Epithelial cell of proximal tubule (primary cell): ENCODE data around the gene WRAP73. TPM values are rescaled to one million over a fixed set of nuclear protein-coding genes. Genes with fewer than 3 reads are reported as not detected.

Source experiments
- DNase-seq: peaks from one replicate; pipeline ENCODE4 v3.0.0-alpha.2; 2011; ENCODE audit warnings: low read depth
- H3K4me3 ChIP-seq: 2 replicates; pipeline ENCODE4 v1.5.1; 2011; ENCODE audit warnings: low read depth, mild to moderate bottlenecking, low read length
- total RNA-seq: library from RNA; depleted of rRNA; stranded (reverse); fragments of >200 nt; gene quantifications from 2 replicates; pipeline ENCODE4 v1.2.3, GENCODE V29; 2015
- TF ChIP-seq, protein P1 (sequence below): conservative IDR thresholded peaks from 2 replicates; pipeline ENCODE4 v1.5.1; 2012; ENCODE audit warnings: low read depth, mild to moderate bottlenecking, low read length

The WRAP73 gene
- total RNA-seq, 1 donor from 2014 or later: 17.0 TPM

DNA sequence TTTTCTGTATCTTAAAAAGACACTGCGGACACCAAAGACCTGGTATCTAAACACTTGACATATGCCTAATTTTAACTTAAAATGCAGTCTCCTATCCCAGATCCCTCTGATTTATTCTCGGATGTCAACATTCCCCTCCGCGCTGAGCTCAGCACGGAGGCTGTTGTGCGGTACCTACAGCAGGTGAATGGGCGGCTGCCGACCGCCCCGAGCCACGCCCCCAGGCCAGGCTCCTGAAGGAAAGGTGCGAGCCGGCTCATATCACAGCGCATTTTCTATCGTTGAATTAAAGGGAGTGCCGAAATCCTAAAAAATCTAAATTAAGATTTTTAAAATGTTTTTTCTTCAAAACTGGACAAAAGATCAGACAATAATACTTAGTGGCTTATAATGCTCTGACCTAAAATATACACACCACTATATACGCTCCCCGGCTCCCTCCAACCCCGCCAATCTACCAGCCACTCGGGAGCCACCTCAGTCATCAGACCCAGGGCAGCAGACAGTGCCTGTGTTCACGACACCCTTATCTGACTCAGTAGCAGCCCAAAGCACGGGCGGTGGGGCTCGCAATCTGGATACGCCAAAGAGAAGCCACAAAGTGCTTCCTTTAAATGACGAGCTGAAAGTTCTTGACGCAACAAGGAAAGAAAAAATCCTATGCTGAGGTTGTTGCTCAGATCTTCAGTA lies 4.1 kb downstream of the WRAP73 start:
- no peak overlapping the region for H3K4me3 ChIP-seq
- DNase-seq: no peak
- TF ChIP-seq, protein P1, sequence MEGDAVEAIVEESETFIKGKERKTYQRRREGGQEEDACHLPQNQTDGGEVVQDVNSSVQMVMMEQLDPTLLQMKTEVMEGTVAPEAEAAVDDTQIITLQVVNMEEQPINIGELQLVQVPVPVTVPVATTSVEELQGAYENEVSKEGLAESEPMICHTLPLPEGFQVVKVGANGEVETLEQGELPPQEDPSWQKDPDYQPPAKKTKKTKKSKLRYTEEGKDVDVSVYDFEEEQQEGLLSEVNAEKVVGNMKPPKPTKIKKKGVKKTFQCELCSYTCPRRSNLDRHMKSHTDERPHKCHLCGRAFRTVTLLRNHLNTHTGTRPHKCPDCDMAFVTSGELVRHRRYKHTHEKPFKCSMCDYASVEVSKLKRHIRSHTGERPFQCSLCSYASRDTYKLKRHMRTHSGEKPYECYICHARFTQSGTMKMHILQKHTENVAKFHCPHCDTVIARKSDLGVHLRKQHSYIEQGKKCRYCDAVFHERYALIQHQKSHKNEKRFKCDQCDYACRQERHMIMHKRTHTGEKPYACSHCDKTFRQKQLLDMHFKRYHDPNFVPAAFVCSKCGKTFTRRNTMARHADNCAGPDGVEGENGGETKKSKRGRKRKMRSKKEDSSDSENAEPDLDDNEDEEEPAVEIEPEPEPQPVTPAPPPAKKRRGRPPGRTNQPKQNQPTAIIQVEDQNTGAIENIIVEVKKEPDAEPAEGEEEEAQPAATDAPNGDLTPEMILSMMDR: no peak

DNA sequence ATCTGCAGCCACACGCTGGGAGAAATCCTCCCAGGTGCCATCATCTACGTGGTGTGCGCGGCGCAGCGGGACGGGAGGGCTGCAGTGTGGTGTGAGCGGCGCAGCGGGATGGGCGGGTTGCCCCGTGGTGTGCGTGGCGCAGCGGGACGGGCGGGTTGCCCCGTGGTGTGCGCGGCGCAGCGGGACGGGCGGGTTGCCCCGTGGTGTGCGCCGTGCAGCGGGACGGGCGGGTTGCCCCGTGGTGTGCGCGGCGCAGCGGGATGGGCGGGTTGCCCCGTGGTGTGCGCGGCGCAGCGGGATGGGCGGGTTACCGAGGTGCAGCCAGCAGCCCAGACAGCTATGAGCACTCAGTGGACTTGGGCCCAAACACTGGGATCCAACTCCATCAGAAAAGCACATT lies 4.7 kb downstream of the WRAP73 start:
- no peak overlapping the region for H3K4me3 ChIP-seq
- no peak for DNase-seq
- TF ChIP-seq, protein P1: no peak

DNA sequence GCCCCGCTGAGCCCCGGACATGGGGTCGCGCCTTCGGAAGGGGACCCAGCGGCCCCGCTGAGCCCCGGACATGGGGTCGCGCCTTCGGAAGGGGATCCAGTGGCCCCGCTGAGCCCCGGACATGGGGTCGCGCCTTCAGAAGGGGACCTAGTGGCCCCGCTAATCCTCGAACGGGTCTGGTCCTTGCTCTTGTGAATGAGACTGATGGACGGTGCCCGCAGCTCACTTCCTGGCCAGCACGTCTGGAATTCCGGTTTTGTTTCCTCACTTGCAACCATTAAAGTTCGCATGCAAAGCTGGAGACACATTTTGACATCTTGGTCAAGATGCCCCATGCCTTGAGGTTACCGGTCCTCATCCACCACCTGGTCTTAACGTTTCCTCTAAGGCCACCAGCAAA lies 5.6 kb downstream of the WRAP73 start:
- TF ChIP-seq, protein P1: no peak
- no peak for DNase-seq

DNA sequence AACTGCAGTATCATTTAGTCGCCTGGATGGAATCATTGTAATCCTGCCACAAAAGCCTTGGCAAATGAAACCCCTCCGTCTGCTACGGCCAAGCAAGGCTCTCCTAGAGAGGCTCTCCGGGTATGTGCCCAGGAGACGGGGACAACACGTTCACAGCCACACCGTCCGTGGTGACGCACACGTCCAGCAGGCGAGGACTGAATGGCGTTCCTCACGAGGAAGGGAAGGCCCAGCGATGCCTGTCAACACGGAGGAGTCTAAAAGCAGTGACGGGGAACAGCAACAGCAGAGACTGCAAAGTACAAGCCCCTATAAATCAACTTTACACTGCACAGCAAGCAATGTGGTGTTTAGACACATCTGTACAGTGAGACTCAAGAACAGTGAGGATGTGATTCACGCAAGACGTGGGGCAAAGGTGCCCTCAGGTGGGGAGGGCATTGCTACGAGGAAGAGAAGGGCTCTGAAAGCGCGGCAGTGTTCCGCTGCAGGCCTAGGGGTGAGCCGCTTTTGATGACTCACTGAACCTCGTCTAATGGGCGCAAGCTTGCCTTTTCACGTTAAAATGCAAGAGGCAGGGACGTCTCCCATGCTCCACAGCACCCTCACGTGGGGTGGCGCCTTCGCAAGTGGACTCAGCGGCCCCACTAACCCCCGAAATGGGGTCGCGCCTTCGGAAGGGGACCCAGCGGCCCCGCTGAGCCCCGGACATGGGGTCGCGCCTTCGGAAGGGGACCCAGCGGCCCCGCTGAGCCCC lies 6.8 kb downstream of the WRAP73 start:
- TF ChIP-seq, protein P1: no peak
- no peak for DNase-seq
- no peak overlapping the region for H3K4me3 ChIP-seq

More for the DNA sequence above, 5.6 kb downstream of the WRAP73 start:
- H3K4me3 ChIP-seq: no peak overlapping the region

DNA sequence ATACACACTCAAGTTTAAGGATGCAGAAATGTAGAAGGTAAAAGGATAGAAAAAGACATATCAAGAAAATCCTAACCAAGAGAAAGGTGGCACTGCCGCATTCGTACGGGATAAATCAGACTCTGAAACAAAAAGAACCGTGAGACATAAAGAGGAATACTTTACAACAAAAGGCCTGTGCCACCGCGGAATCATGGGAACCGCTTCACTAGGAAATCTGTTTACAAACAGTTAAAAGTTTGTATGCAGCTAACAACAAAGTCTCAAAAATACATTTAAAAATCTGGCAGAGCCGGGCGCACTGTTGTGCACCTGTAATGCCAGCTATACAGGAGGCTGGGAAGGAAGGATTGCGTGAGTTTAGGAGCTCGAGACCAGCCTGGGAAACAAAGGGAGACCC lies 8.1 kb downstream of the WRAP73 start:
- no peak overlapping the region for H3K4me3 ChIP-seq
- TF ChIP-seq, protein P1: no peak
- DNase-seq: no peak

DNA sequence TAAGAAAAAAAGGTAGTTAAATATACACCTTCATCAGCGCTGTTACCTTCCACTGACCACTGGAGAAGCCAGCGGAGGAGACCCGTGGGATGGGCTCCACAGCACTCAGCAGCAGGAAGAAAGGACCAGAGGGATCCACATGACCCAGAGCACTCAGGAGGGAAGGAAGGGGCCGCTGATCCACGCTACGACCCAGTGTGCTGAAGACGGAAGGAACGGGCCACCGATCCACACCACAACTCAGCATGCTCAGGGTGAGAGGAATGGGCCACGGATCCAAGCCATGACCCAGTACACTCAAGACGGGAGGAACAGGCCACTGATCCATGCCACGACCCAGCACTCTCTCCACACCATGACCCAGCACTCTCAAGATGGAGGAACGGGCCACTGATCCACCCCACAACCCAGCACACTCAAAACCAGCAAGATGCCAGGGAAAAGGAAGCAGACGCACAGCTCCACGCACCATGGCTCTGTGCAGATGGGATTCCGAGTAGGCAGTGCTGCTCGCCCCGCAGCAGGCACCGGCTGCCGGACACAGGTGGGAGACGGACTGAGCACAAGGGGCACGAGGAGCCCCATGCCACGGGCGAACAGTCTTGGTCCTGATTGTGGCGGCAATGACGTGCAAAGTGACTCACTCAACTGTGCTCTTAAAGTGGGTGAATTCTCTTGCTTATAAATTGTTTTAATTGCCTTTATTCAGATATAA lies 8.7 kb downstream of the WRAP73 start:
- TF ChIP-seq, protein P1: no peak
- no peak for DNase-seq
- H3K4me3 ChIP-seq: no peak overlapping the region
